HCT116 (cell line): ENCODE measurements around the gene CDKAL1. TPM values are rescaled to one million over a fixed set of nuclear protein-coding genes. Genes with fewer than 3 reads are reported as not detected.

Experiments used
- ATAC-seq: fragments of 200-7000 bp; cut with Tn5 transposase; 2 replicates; pipeline ENCODE4 v1.9.1; 2020; ENCODE audit warnings: mild to moderate bottlenecking, moderate library complexity
- BruUV-seq: library from RNA; stranded (reverse); fragments of 400-500 nt; replicated peaks from 2 replicates; lab custom pipeline; 2021; lab: Mats Ljungman, UMichigan
- CTCF ChIA-PET: fragments of 300-600 bp; sonication (Branson Sonifier 250); formaldehyde crosslinking; loops from one replicate; lab custom pipeline; 2021; ENCODE audit warnings: antibody characterized with exemption; lab: Charles Lee
- POLR2A ChIA-PET: fragments of 300-600, 350-600 bp; sonication (Branson Sonifier 250); formaldehyde crosslinking; loops from one replicate; lab custom pipeline; 2021; ENCODE audit warnings: antibody characterized with exemption; lab: Charles Lee
- RAD21 ChIA-PET, 2 experiments: fragments of 300-600 bp; sonication (Branson Sonifier 250); formaldehyde crosslinking; loops; one replicate each; lab custom pipeline; 2023; ENCODE audit warnings: low total read pairs in 2 of 2; ENCODE audit not compliant: uncharacterized antibody in 2 of 2, unreplicated experiment in 2 of 2, low non-redundant PET in 1 of 2; lab: Charles Lee
- DNase-seq: peaks from one replicate; pipeline ENCODE4 v3.0.0-alpha.2; 2010; ENCODE audit warnings: low read depth, low spot score
- H2AFZ ChIP-seq: fragments of 200-600 bp; shearing (Covaris generic), sonication (generic); 2 replicates; pipeline ENCODE4 v1.6.1; 2017; ENCODE audit warnings: low read depth, mixed run types, mixed read lengths, antibody characterized with exemption, low read length; ENCODE audit not compliant: poor library complexity, severe bottlenecking
- H3K27ac ChIP-seq: 2 replicates; pipeline ENCODE4 v1.5.1; 2012; ENCODE audit warnings: low read depth, low read length
- H3K27me3 ChIP-seq: fragments of 200-600 bp; sonication (generic); 2 replicates; pipeline ENCODE4 v1.6.1; 2016; ENCODE audit warnings: mixed run types, low read length, mixed read lengths; ENCODE audit not compliant: insufficient read depth
- H3K36me3 ChIP-seq, 2 experiments: fragments of 200-500 bp in 1 of 2; fragments of 200-600 bp in 1 of 2; sonication (Bioruptor generic) in 1 of 2; sonication (generic) in 1 of 2; 2 replicates each; pipeline versions ENCODE4 v1.5.1 to v1.6.1; 2014 to 2016; ENCODE audit warnings: low read length in 2 of 2, inconsistent platforms in 1 of 2, mixed read lengths in 1 of 2, mixed run types in 1 of 2; ENCODE audit not compliant: insufficient read depth in 2 of 2, control insufficient read depth in 1 of 2
- H3K4me1 ChIP-seq, 2 experiments: fragments of 200-600 bp in 1 of 2; sonication (generic) in 1 of 2; 2 replicates each; pipeline versions ENCODE4 v1.5.1 to v1.6.1; 2012 to 2017; ENCODE audit warnings: low read length in 2 of 2, inconsistent platforms in 1 of 2, mild to moderate bottlenecking in 1 of 2, mixed read lengths in 1 of 2, mixed run types in 1 of 2, moderate library complexity in 1 of 2; ENCODE audit not compliant: insufficient read depth in 2 of 2, control insufficient read depth in 1 of 2
- H3K4me2 ChIP-seq: fragments of 200-600 bp; sonication (generic); 2 replicates; pipeline ENCODE4 v1.6.1; 2017; ENCODE audit warnings: mixed run types, low read length, mixed read lengths
- H3K4me3 ChIP-seq, 2 experiments: fragments of 200-600 bp in 1 of 2; sonication (generic) in 1 of 2; replicated peaks in 1 of 2; 2 replicates each; pipeline ENCODE4 v1.5.1; 2011 to 2016; ENCODE audit warnings: low read length in 2 of 2, control low read depth in 1 of 2, low read depth in 1 of 2, mild to moderate bottlenecking in 1 of 2, mixed read lengths in 1 of 2, mixed run types in 1 of 2
- H3K79me2 ChIP-seq: fragments of 200-600 bp; sonication (generic); 2 replicates; pipeline ENCODE4 v1.6.1; 2017; ENCODE audit warnings: mild to moderate bottlenecking, mixed run types, low read length, moderate library complexity, mixed read lengths; ENCODE audit not compliant: insufficient read depth
- H3K9ac ChIP-seq: fragments of 200-600 bp; sonication (generic); 2 replicates; pipeline ENCODE4 v1.6.1; 2016; ENCODE audit warnings: low read length, mixed read lengths
- H3K9me2 ChIP-seq: fragments of 200-600 bp; sonication (generic), shearing (Covaris generic); 2 replicates; pipeline ENCODE4 v1.6.1; 2017; ENCODE audit warnings: mixed run types, mild to moderate bottlenecking, moderate library complexity; ENCODE audit not compliant: insufficient read depth
- H3K9me3 ChIP-seq, 2 experiments: fragments of 200-500 bp in 1 of 2; fragments of 200-600 bp in 1 of 2; sonication (Bioruptor generic) in 1 of 2; sonication (generic) in 1 of 2; 2 replicates each; pipeline ENCODE4 v1.6.1; 2014 to 2017; ENCODE audit warnings: low read length in 2 of 2, mixed read lengths in 2 of 2, inconsistent platforms in 1 of 2, low read depth in 1 of 2, mild to moderate bottlenecking in 1 of 2, mixed run types in 1 of 2, moderate library complexity in 1 of 2; ENCODE audit not compliant: control insufficient read depth in 1 of 2, insufficient read depth in 1 of 2
- H4K20me1 ChIP-seq: fragments of 200-600 bp; sonication (generic), shearing (Covaris generic); 2 replicates; pipeline ENCODE4 v1.6.1; 2017; ENCODE audit warnings: mixed run types, mild to moderate bottlenecking, moderate library complexity; ENCODE audit not compliant: insufficient read depth
- CBX3 ChIP-seq: IDR thresholded peaks from 2 replicates; pipeline ENCODE4 v1.6.1; 2012; ENCODE audit warnings: low read depth
- EGR1 ChIP-seq: IDR thresholded peaks from 2 replicates; pipeline ENCODE4 v1.6.1; 2012; ENCODE audit warnings: low read depth
- ELF1 ChIP-seq: IDR thresholded peaks from 2 replicates; pipeline ENCODE4 v1.6.1; 2012; ENCODE audit warnings: low read depth, borderline replicate concordance
- EZH2phosphoT487 ChIP-seq: fragments of 200-600 bp; IDR thresholded peaks from 2 replicates; pipeline ENCODE4 v1.6.1; 2018; ENCODE audit warnings: antibody characterized with exemption, borderline replicate concordance
- MAX ChIP-seq: IDR thresholded peaks from 2 replicates; pipeline ENCODE4 v1.6.1; 2012
- POLR2A ChIP-seq: IDR thresholded peaks from 2 replicates; pipeline ENCODE4 v1.7.0; 2011; ENCODE audit warnings: borderline replicate concordance; ENCODE audit not compliant: insufficient read depth, insufficient read length; ENCODE audit errors: extremely low read depth
- RAD21 ChIP-seq: IDR thresholded peaks from 2 replicates; pipeline ENCODE4 v1.6.1; 2012; ENCODE audit warnings: low read depth, mild to moderate bottlenecking
- REST ChIP-seq: IDR thresholded peaks from 2 replicates; pipeline ENCODE4 v1.6.1; 2012; ENCODE audit warnings: low read depth
- SRF ChIP-seq: IDR thresholded peaks from 2 replicates; pipeline ENCODE4 v1.6.1; 2012; ENCODE audit warnings: low read depth
- TCF7L2 ChIP-seq: IDR thresholded peaks from 2 replicates; pipeline ENCODE4 v1.7.0; 2011; ENCODE audit warnings: borderline replicate concordance, inconsistent platforms; ENCODE audit not compliant: insufficient read depth, insufficient read length; ENCODE audit errors: extremely low read depth
- YY1 ChIP-seq: IDR thresholded peaks from 2 replicates; pipeline ENCODE4 v1.6.1; 2011; ENCODE audit warnings: low read length, low read depth, moderate library complexity, mild to moderate bottlenecking; ENCODE audit not compliant: insufficient replicate concordance; ENCODE audit errors: extremely low read depth
- ZFX ChIP-seq: fragments of 450-650 bp; IDR thresholded peaks from 2 replicates; pipeline ENCODE4 v1.6.1; 2017
- ZNF274 ChIP-seq: fragments of 200-500 bp; sonication (Bioruptor generic); IDR thresholded peaks from 2 replicates; pipeline ENCODE4 v1.6.1; 2014; ENCODE audit warnings: mild to moderate bottlenecking, low read depth, low read length, inconsistent platforms
- intact Hi-C: fragments of 100-400 bp; cut with micrococcal nuclease; formaldehyde crosslinking; loops from 2 replicates; pipeline ENCODE4 v1.10.0; 2022
- total RNA-seq: library from RNA; stranded (reverse); gene quantifications from one replicate; pipeline ENCODE4 v1.2.1, GENCODE V29; 2021; ENCODE audit not compliant: unreplicated experiment

CDKAL1 gene
- total RNA-seq, 1 experiment from 2014 or later = 14.9 TPM

- ChIA-PET RAD21 (no interaction called here), POLR2A (no interaction called here), CTCF (no interaction called here)
- H2AFZ ChIP-seq = no peak overlapping the region
- no peak overlapping the region for H3K4me3 ChIP-seq
- H3K4me2 ChIP-seq = no peak overlapping the region
- ATAC-seq = no peak
- no peak overlapping the region for H3K27ac ChIP-seq
- H3K4me1 ChIP-seq = peaks cover 4 to 9% of the 10 kb centered on the region in 2 experiments; a peak in 2 of 4 replicates
- H3K9ac ChIP-seq = no peak overlapping the region
- no peak for DNase-seq
- no peaks in the 10 kb centered on the region for H3K27me3 ChIP-seq
- BruUV-seq = no TSS peak
- H3K9me2 ChIP-seq = no peaks in the 10 kb centered on the region
- intact Hi-C loops = no loop called here
- no peaks in the 10 kb centered on the region for H4K20me1 ChIP-seq
- H3K79me2 ChIP-seq = no peaks in the 10 kb centered on the region
- no peaks in the 10 kb centered on the region for H3K36me3 ChIP-seq
- TF ChIP-seq ZNF274 (no peak), CBX3 (no peak), RAD21 (no peak), ELF1 (no peak), EZH2phosphoT487 (no peak), YY1 (no peak), POLR2A (no peak), REST (no peak), EGR1 (no peak), SRF (no peak), MAX (no peak), ZFX (no peak), TCF7L2 (no peak)
- no peaks in the 10 kb centered on the region for H3K9me3 ChIP-seq
Observed at GRCh38 chr6:21051777-21052176, 517.5 kb downstream of the CDKAL1 start.
